H1 (cell line): Measurements from ENCODE around the gene GRM5. TPM values are rescaled to one million over a fixed set of nuclear protein-coding genes. Genes with fewer than 3 reads are reported as not detected.

Experiments
- CTCF ChIA-PET: fragments of 300-600 bp; sonication (Branson Sonifier 250); formaldehyde crosslinking; loops from one replicate; lab custom pipeline; 2021; ENCODE audit not compliant: partially characterized antibody; lab: Charles Lee
- POLR2A ChIA-PET: fragments of 300-600 bp; sonication (Branson Sonifier 250); formaldehyde crosslinking; loops from one replicate; lab custom pipeline; 2021; ENCODE audit warnings: inconsistent platforms; ENCODE audit not compliant: partially characterized antibody; lab: Charles Lee
- DNase-seq, 2 experiments: peaks; one replicate each; pipeline versions ENCODE4 v3.0.0 to v3.0.0-alpha.2; 2010 to 2022; ENCODE audit warnings: low spot score in 2 of 2, low read depth in 1 of 2, mixed read lengths in 1 of 2
- FAIRE-seq: peaks from 2 replicates; lab custom pipeline; 2011; peaks lifted over from hg19 to GRCh38; lab: Jason Lieb, UNC
- H2AFZ ChIP-seq: 2 replicates; pipeline ENCODE4 v1.8.1; 2012; ENCODE audit warnings: low read length, inconsistent platforms
- H2AK5ac ChIP-seq: 2 replicates; pipeline ENCODE4 v1.6.1; 2013; ENCODE audit warnings: low read depth, low read length
- H2BK120ac ChIP-seq: replicated peaks from 2 replicates; pipeline ENCODE3; 2013; ENCODE audit warnings: low read depth, low read length, inconsistent platforms
- H2BK12ac ChIP-seq: 2 replicates; pipeline ENCODE4 v1.6.1; 2013; ENCODE audit warnings: low read depth, low read length
- H2BK15ac ChIP-seq: 2 replicates; pipeline ENCODE4 v1.6.1; 2013; ENCODE audit warnings: low read length
- H2BK20ac ChIP-seq: 2 replicates; pipeline ENCODE4 v1.6.1; 2013; ENCODE audit warnings: low read length
- H2BK5ac ChIP-seq: 2 replicates; pipeline ENCODE4 v1.6.1; 2013; ENCODE audit warnings: low read depth, low read length
- H3K14ac ChIP-seq: 2 replicates; pipeline ENCODE4 v1.6.1; 2013; ENCODE audit warnings: inconsistent platforms; ENCODE audit not compliant: insufficient read length
- H3K18ac ChIP-seq: 2 replicates; pipeline ENCODE4 v1.6.1; 2013; ENCODE audit warnings: low read length; ENCODE audit errors: extremely low read depth
- H3K23ac ChIP-seq: 2 replicates; pipeline ENCODE4 v1.6.1; 2013; ENCODE audit warnings: inconsistent platforms; ENCODE audit not compliant: insufficient read length
- H3K23me2 ChIP-seq: 2 replicates; pipeline ENCODE4 v1.6.1; 2013; ENCODE audit warnings: low read depth, low read length
- H3K27ac ChIP-seq: 2 replicates; pipeline ENCODE4 v1.6.1; 2011; ENCODE audit warnings: low read depth, low read length, inconsistent platforms
- H3K27me3 ChIP-seq, 4 experiments: replicated peaks in 1 of 4; 1 replicate in 1 of 4; 2 replicates in 3 of 4; pipeline versions ENCODE4 v1.6.1 to v1.8.1; 2011 to 2013; ENCODE audit warnings: low read length in 3 of 4, mild to moderate bottlenecking in 3 of 4, inconsistent platforms in 2 of 4, mixed read lengths in 2 of 4, moderate library complexity in 1 of 4; ENCODE audit not compliant: control insufficient read depth in 3 of 4, insufficient read depth in 3 of 4; ENCODE audit errors: extremely low read depth in 1 of 4
- H3K36me3 ChIP-seq, 4 experiments: 2 replicates each; pipeline versions ENCODE4 v1.6.1 to v1.8.1; 2011 to 2013; ENCODE audit warnings: mild to moderate bottlenecking in 4 of 4, low read length in 3 of 4, moderate library complexity in 2 of 4, control low read depth in 1 of 4, inconsistent platforms in 1 of 4; ENCODE audit not compliant: insufficient read depth in 4 of 4, control insufficient read depth in 2 of 4
- H3K4ac ChIP-seq: replicated peaks from 2 replicates; pipeline ENCODE3; 2013; ENCODE audit warnings: low read length, low read depth, mixed read lengths, inconsistent platforms; ENCODE audit not compliant: insufficient read length
- H3K4me1 ChIP-seq, 4 experiments: replicated peaks in 1 of 4; 1 replicate in 1 of 4; 2 replicates in 3 of 4; pipeline versions ENCODE4 v1.6.1 to v1.8.1; 2011 to 2013; ENCODE audit warnings: low read length in 3 of 4, inconsistent platforms in 2 of 4, mixed read lengths in 1 of 4; ENCODE audit not compliant: insufficient read depth in 4 of 4, control insufficient read depth in 3 of 4
- H3K4me2 ChIP-seq, 2 experiments: 2 replicates each; pipeline versions ENCODE4 v1.6.1 to v1.8.1; 2011 to 2013; ENCODE audit warnings: low read depth in 2 of 2, low read length in 2 of 2, control low read depth in 1 of 2, inconsistent platforms in 1 of 2, mild to moderate bottlenecking in 1 of 2; ENCODE audit not compliant: insufficient read depth in 1 of 2
- H3K4me3 ChIP-seq, 4 experiments: fragments of 200-600, 300-600 bp in 1 of 4; sonication (generic), shearing (Covaris generic), sonication (Bioruptor Twin) in 1 of 4; 2 replicates each; pipeline versions ENCODE4 v1.5.1 to v1.8.1; 2011 to 2016; ENCODE audit warnings: low read length in 4 of 4, low read depth in 3 of 4, control low read depth in 2 of 4, inconsistent platforms in 2 of 4, mild to moderate bottlenecking in 2 of 4, mixed read lengths in 1 of 4, moderate library complexity in 1 of 4; ENCODE audit not compliant: insufficient read depth in 2 of 4; ENCODE audit errors: extremely low read depth in 1 of 4
- H3K56ac ChIP-seq: replicated peaks from 2 replicates; pipeline ENCODE3; 2013; ENCODE audit warnings: low read depth, mild to moderate bottlenecking, mixed read lengths, low read length, inconsistent platforms; ENCODE audit not compliant: insufficient read length
- H3K79me1 ChIP-seq: 2 replicates; pipeline ENCODE4 v1.6.1; 2013; ENCODE audit warnings: low read depth, low read length, control low read depth
- H3K79me2 ChIP-seq, 2 experiments: 2 replicates each; pipeline versions ENCODE4 v1.6.1 to v1.8.1; 2012 to 2013; ENCODE audit warnings: low read length in 2 of 2, mild to moderate bottlenecking in 2 of 2, inconsistent platforms in 1 of 2; ENCODE audit not compliant: insufficient read depth in 2 of 2, control insufficient read depth in 1 of 2
- H3K9ac ChIP-seq, 4 experiments: replicated peaks in 1 of 4; 1 replicate in 1 of 4; 2 replicates in 3 of 4; pipeline versions ENCODE4 v1.6.1 to v1.8.1; 2011 to 2013; ENCODE audit warnings: low read depth in 3 of 4, low read length in 3 of 4, control low read depth in 2 of 4, mild to moderate bottlenecking in 2 of 4, moderate library complexity in 2 of 4, inconsistent platforms in 1 of 4; ENCODE audit errors: extremely low read depth in 1 of 4
- H3K9me3 ChIP-seq, 2 experiments: 2 replicates each; pipeline versions ENCODE4 v1.6.1 to v1.8.1; 2012 to 2013; ENCODE audit warnings: mild to moderate bottlenecking in 2 of 2, moderate library complexity in 2 of 2, control low read depth in 1 of 2, inconsistent platforms in 1 of 2, low read depth in 1 of 2, low read length in 1 of 2, mixed read lengths in 1 of 2; ENCODE audit not compliant: insufficient read depth in 2 of 2
- H4K20me1 ChIP-seq, 2 experiments: replicated peaks in 1 of 2; 2 replicates each; pipeline versions ENCODE3 to v1.8.1; 2011 to 2013; ENCODE audit warnings: inconsistent platforms in 2 of 2, low read length in 2 of 2, mild to moderate bottlenecking in 1 of 2; ENCODE audit not compliant: insufficient read depth in 2 of 2, control insufficient read depth in 1 of 2
- H4K5ac ChIP-seq: 2 replicates; pipeline ENCODE4 v1.6.1; 2013; ENCODE audit warnings: low read length, low read depth, mixed read lengths, inconsistent platforms; ENCODE audit not compliant: insufficient read length
- H4K8ac ChIP-seq: 2 replicates; pipeline ENCODE4 v1.8.0; 2013; ENCODE audit warnings: mild to moderate bottlenecking, moderate library complexity, low read length, inconsistent platforms; ENCODE audit not compliant: insufficient read depth; ENCODE audit errors: extremely low read depth
- H4K91ac ChIP-seq: replicated peaks from 2 replicates; pipeline ENCODE3; 2013; ENCODE audit warnings: low read length, mixed read lengths, inconsistent platforms; ENCODE audit not compliant: insufficient read length
- BCL11A ChIP-seq, 2 experiments: IDR thresholded peaks; one replicate each; pipeline ENCODE4 v1.6.1; 2011; ENCODE audit warnings: low read depth in 2 of 2, low read length in 2 of 2, mild to moderate bottlenecking in 2 of 2
- BRCA1 ChIP-seq: IDR thresholded peaks from 2 replicates; pipeline ENCODE4 v1.6.1; 2012; ENCODE audit warnings: low read depth, low read length, improper control_type of control experiment
- CBX5 ChIP-seq: fragments of 300-800, 300-1000 bp; sonication (generic); IDR thresholded peaks from 2 replicates; pipeline ENCODE4 v1.7.1; 2016; ENCODE audit warnings: antibody characterized with exemption, low read length, low read depth
- CBX8 ChIP-seq: fragments of 300-800, 300-1000 bp; sonication (generic); IDR thresholded peaks from 2 replicates; pipeline ENCODE4 v1.7.1; 2016; ENCODE audit warnings: low read depth, low read length, borderline replicate concordance
- FOSL1 ChIP-seq: IDR thresholded peaks from 2 replicates; pipeline ENCODE4 v1.6.1; 2011; ENCODE audit warnings: mild to moderate bottlenecking, low read depth, low read length, moderate library complexity; ENCODE audit not compliant: insufficient read depth
- GABPA ChIP-seq: IDR thresholded peaks from 2 replicates; pipeline ENCODE4 v1.6.1; 2011; ENCODE audit warnings: mild to moderate bottlenecking, low read length, moderate library complexity, borderline replicate concordance; ENCODE audit not compliant: insufficient read depth
- JUN ChIP-seq: IDR thresholded peaks from 2 replicates; pipeline ENCODE4 v1.6.1; 2011; ENCODE audit warnings: low read depth, mild to moderate bottlenecking, improper control_type of control experiment, low read length
- NANOG ChIP-seq: IDR thresholded peaks from 2 replicates; pipeline ENCODE4 v1.6.1; 2011; ENCODE audit warnings: low read length, low read depth, mild to moderate bottlenecking, inconsistent platforms; ENCODE audit not compliant: insufficient read depth, poor library complexity, severe bottlenecking
- POLR2AphosphoS5 ChIP-seq: IDR thresholded peaks from 2 replicates; pipeline ENCODE4 v1.6.1; 2011; ENCODE audit warnings: low read depth, low read length
- RAD21 ChIP-seq, 2 experiments: IDR thresholded peaks in 1 of 2; conservative IDR thresholded peaks in 1 of 2; 2 replicates each; pipeline ENCODE4 v1.6.1; 2011; ENCODE audit warnings: low read depth in 2 of 2, low read length in 2 of 2, improper control_type of control experiment in 1 of 2, inconsistent platforms in 1 of 2, mild to moderate bottlenecking in 1 of 2, moderate library complexity in 1 of 2
- RFX5 ChIP-seq: IDR thresholded peaks from 2 replicates; pipeline ENCODE4 v1.6.1; 2011; ENCODE audit warnings: low read depth, low read length, improper control_type of control experiment, borderline replicate concordance
- SUZ12 ChIP-seq: fragments of 200-600 bp; sonication (generic); IDR thresholded peaks from 2 replicates; pipeline ENCODE4 v1.6.1; 2012; ENCODE audit warnings: mild to moderate bottlenecking, inconsistent platforms, low read length, moderate library complexity, mixed read lengths
- TCF12 ChIP-seq: IDR thresholded peaks from 2 replicates; pipeline ENCODE4 v1.6.1; 2011; ENCODE audit warnings: low read depth, mild to moderate bottlenecking, low read length
- TEAD4 ChIP-seq: IDR thresholded peaks from 2 replicates; pipeline ENCODE4 v1.6.1; 2012; ENCODE audit warnings: low read depth, low read length, inconsistent platforms, mixed read lengths
- YY1 ChIP-seq: IDR thresholded peaks from 2 replicates; pipeline ENCODE4 v1.6.1; 2011; ENCODE audit warnings: low read depth, mild to moderate bottlenecking, low read length
- WGBS, 2 experiments: shearing (Covaris generic) in 1 of 2; methylation state at CpG; one replicate each; pipeline versions ENCODE4 v1.1.6 to v1.1.7; 2013 to 2015; ENCODE audit warnings: low lambda C conversion rate in 2 of 2, mixed read lengths in 2 of 2, inconsistent platforms in 1 of 2, low coverage in 1 of 2, missing lambda C conversion rate in 1 of 2; ENCODE audit not compliant: insufficient replicate concordance in 2 of 2, insufficient coverage in 1 of 2, insufficient read length in 1 of 2; ENCODE audit errors: extremely low coverage in 1 of 2, missing lambda C conversion rate in 1 of 2; 5-methylcytosine and 5-hydroxymethylcytosine counted together
- polyA plus RNA-seq, 7 experiments: library from polyadenylated mRNA; depleted of rRNA in 3 of 7; stranded (reverse) in 5 of 7; unstranded in 2 of 7; fragments of >200 nt in 5 of 7; fragments of 200-250 nt in 2 of 7; gene quantifications; 1 replicate in 5 of 7; 2 replicates in 1 of 7; 4 replicates in 1 of 7; pipeline versions ENCODE4 v1.2.1 to v1.2.3, GENCODE V29; 2011 to 2013; ENCODE audit warnings: missing spikeins in 2 of 7, mixed read lengths in 2 of 7
- total RNA-seq: library from RNA; stranded (reverse); fragmentation: NEBNext Ultra II Directional; extraction: Animal tissue kit (Norgen Biotek cat#: 25700); gene quantifications from 2 replicates; pipeline ENCODE4 v1.2.1, GENCODE V29; 2021

Gene GRM5
- total and polyA plus RNA-seq, 2 of the 8 experiments (the other 6 are each of a cell fraction or from before 2014, with no cell fraction given), result 0.15 to 0.43 TPM

- H3K56ac ChIP-seq, result no peak overlapping the region
- no peak overlapping the region for H3K4ac ChIP-seq
- H4K91ac ChIP-seq, result no peak overlapping the region
- no peak overlapping the region for H2BK12ac ChIP-seq
- H2BK120ac ChIP-seq, result no peak overlapping the region
- no peak overlapping the region for H3K4me3 ChIP-seq
- no peak overlapping the region for H2BK5ac ChIP-seq
- no peak overlapping the region for H3K4me2 ChIP-seq
- H4K5ac ChIP-seq, result no peak overlapping the region
- no peak overlapping the region for H3K14ac ChIP-seq
- ChIA-PET POLR2A (no interaction called here), CTCF (no interaction called here)
- H3K18ac ChIP-seq, result no peak overlapping the region
- H4K8ac ChIP-seq, result no peak overlapping the region
- no peaks in the 10 kb centered on the region for H3K36me3 ChIP-seq
- no peaks in the 10 kb centered on the region for H3K4me1 ChIP-seq
- H3K23ac ChIP-seq, result no peak overlapping the region
- DNase-seq, result no peak
- H2AFZ ChIP-seq, result no peak overlapping the region
- no peak overlapping the region for H2AK5ac ChIP-seq
- no peaks in the 10 kb centered on the region for H3K9me3 ChIP-seq
- H3K79me1 ChIP-seq, result no peaks in the 10 kb centered on the region
- H3K23me2 ChIP-seq, result no peaks in the 10 kb centered on the region
- H2BK20ac ChIP-seq, result no peak overlapping the region
- no peaks in the 10 kb centered on the region for H3K27me3 ChIP-seq
- 90% methylated on average over 8 of the region's 8 CpGs; no CpG with 5 or more reads in 1 of the 2 experiments for WGBS, 2 experiments
- no peaks in the 10 kb centered on the region for H3K79me2 ChIP-seq
- H4K20me1 ChIP-seq, result no peaks in the 10 kb centered on the region
- H3K27ac ChIP-seq, result no peak overlapping the region
- no peak for FAIRE-seq
- no peak overlapping the region for H3K9ac ChIP-seq
- no peak overlapping the region for H2BK15ac ChIP-seq
- TF ChIP-seq POLR2AphosphoS5 (no peak), CBX8 (no peak), JUN (no peak), FOSL1 (no peak), TCF12 (no peak), BCL11A (IDR thresholded peaks at IDR 0.05; ENCODE audit: low read depth in 2 of 2, low read length in 2 of 2) (no peak), RFX5 (no peak), BRCA1 (no peak), CBX5 (no peak), NANOG (no peak), TEAD4 (no peak), SUZ12 (no peak), YY1 (no peak), RAD21 (IDR thresholded peaks at IDR 0.05 in 1 of 2, conservative IDR thresholded peaks at IDR 0.05 in 1 of 2; ENCODE audit: low read depth in 2 of 2, low read length in 2 of 2) (no peak), GABPA (no peak)
Observed at GRCh38 chr11:88739524-88739923, 326.3 kb downstream of the GRM5 start.
